Kidney glomerular epithelial cell (primary cell): Measurements from ENCODE around the gene ITGA2B.
A peak's percentile ranks its signal among the peaks of the same experiment; 100 is the strongest.
"Not testable (repeated sequence)": the region's sequence is repeated elsewhere in the genome, so short reads cannot be mapped to it uniquely, and the experiment has no call there.

ENCODE experiments used
- DNase-seq: peaks from one replicate; lab custom pipeline; 2025; lab: John Stamatoyannopoulos, UW

The ITGA2B gene

DNA sequence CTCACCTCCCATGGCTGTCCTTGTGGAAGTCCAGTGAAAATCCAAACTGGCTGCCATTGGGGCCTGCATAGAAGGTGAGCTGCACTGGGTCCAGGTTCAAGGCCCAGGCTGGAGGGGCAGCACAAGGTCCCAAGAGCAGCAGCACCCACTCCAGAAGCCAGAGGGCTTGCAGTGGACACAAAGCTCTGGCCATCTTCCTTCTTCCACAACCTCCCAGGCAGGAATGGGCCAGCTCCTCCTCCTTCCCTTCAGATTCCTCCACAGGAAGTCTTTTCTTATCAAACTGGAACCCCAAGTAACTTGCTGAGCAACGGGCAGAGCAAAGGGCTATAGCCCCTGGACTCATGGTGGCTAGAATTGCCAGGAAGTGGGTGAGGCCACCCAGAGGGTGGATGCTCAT, at the start of gene ITGA2B:
ITGA2B (minus strand) TSS at position 369 of the 400 bp plus-strand sequence; CDS start at position 193, 176 bp downstream.
- no peak for DNase-seq

DNA sequence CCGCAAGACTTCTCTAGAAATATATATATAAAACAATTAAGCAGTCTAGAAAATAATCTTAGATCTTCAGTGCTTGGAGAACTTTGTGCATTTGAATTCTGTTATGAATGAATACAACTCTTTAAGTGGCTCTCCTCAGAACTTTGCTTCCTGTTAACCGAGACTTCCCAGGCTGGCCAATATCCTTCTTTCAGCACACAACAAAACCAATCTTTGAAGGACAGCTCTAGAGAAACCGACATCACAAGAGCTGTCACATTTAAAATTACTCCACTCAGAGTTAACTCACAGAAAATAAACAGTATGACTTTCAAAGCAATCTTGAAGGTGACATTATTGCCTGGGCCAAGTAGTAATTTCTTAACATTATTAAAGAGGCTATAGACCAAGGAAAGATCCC, 49.7 kb upstream of the ITGA2B start:
- DNase-seq = no peak

GRCh38 chr17:44438636-44439035, 49.2 kb upstream of the ITGA2B start:
- no peak for DNase-seq

DNA sequence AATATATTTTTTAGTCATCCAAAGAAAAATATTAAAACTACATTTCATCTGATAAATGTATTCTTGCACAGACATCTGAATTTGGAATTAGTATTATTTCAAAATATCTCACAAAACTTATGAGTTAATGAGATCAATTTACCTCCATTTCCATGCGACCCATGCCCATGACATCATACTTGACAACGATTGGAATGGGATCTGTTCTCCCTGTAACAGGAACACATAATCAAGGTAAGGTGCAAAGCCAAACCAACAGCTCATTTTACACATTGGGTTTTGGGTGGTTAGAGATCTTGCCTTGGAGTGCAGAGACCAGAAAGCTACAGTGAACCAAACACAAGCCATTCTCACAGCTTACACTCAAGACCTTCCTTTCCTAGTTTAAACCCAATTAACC, 46.9 kb upstream of the ITGA2B start:
- DNase-seq = no peak

- DNase-seq = no peak
These were observed 43.1 kb upstream of the ITGA2B start for GRCh38 chr17:44432254-44433157.

- DNase-seq = no peak
These were observed 35.5 kb upstream of the ITGA2B start for GRCh38 chr17:44424828-44425461.

DNA sequence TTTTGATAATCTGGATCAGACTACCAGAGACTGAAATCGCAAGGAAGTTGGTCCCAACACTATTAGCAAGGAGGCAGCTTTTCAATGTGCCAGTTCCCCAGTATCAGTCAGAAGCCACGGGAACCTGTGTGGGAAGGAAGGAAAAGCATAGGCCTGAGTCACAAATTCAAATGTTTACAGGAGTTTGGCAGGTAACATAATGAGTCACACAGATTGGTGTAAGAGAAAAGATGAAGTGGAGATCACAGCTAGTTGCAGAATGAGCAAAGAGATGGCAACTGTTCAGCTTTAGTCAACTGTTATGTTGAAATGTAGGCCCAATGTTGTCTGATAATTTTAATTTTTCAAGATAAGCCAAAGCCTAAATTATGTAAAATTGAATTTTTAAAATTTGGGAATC, 28.1 kb upstream of the ITGA2B start:
- peak; percentile 78 for DNase-seq

GRCh38 chr17:44416558-44417289, 27.3 kb upstream of the ITGA2B start:
- DNase-seq = no peak

- no peak for DNase-seq
These were observed 25.1 kb upstream of the ITGA2B start for GRCh38 chr17:44414394-44415155.

GRCh38 chr17:44409309-44410028, 20.0 kb upstream of the ITGA2B start:
- no peak for DNase-seq

- DNase-seq = no peak
These were observed 19.3 kb upstream of the ITGA2B start for GRCh38 chr17:44408786-44409185.

DNA sequence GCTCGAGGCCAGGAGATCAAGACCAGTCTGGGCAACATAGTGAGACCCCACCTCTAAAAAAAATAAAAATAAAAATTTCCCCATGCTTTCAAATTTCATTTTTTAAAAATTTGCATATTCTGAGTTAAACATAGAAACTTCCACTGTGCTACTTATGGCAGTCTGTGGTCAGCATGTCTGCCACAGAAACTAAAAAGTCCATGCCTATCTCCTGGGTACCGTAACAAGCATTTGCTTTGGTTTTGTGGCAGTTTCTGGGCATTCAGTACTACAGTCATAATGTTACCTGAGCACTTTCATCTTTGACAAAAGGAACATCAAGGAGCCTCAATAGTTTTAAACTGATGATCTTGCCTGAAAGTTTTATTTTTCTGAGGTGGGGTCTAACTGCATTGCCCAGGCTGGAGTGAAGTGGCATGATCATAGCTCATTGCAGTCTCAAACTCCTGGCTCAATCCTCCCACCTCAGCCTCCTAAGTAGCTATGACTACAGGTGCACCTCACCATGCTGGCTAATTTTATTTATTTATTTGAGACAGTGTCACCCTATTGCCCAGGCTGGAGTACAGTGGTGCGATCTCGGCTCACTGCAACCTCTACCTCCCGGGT, 13.2 kb upstream of the ITGA2B start:
- DNase-seq = no peak

- DNase-seq = peak; percentile 17
These were observed 10.9 kb upstream of the ITGA2B start for GRCh38 chr17:44400226-44400847.

DNA sequence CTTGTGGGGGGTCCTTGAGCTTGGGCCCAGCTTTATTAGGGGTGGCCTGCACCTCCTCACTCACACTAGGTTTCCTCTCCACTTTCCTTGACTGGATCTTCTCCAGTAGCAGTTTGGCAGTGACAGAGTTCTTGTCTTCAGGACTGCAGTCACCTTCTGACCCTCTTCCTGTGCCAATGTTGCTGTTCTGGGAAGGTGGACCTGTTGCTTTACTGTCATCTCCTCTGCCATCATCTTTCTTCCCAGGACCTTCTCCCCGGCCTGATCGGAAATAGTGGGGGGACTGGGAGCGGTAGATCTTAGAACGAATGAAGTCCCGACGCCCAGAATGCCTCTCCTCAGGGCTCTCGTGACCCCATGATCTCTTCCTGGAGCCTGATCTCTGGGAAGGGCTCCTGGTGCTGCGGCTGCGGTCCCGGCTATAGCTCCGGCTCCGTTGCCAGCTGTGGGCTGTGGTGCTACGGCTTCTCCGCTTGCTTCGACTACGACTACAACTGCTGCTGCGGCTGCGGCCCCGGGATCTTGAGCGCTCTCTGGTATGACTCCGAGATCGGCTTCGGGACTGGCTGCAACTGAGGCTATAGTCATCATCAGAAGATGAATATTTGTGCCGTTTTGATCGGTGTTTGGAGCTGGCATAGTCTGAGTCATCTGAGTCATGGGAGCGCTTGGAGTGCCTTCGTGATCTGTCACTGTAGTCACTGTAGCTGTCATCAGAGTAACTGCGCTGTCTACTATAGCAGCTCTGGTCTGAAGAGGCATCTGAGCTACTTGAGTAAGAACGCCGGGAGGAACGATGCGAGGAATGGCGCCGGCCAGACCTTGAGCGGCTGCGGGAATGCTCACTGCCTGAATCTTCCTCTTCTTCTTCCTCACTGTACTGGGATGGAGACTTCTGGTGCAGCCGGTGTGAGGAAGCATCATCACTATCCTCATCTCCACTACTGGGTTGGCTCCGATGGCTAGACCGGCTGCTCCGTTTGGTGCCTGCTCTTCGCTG, 9.5 kb upstream of the ITGA2B start:
- no peak for DNase-seq

DNA sequence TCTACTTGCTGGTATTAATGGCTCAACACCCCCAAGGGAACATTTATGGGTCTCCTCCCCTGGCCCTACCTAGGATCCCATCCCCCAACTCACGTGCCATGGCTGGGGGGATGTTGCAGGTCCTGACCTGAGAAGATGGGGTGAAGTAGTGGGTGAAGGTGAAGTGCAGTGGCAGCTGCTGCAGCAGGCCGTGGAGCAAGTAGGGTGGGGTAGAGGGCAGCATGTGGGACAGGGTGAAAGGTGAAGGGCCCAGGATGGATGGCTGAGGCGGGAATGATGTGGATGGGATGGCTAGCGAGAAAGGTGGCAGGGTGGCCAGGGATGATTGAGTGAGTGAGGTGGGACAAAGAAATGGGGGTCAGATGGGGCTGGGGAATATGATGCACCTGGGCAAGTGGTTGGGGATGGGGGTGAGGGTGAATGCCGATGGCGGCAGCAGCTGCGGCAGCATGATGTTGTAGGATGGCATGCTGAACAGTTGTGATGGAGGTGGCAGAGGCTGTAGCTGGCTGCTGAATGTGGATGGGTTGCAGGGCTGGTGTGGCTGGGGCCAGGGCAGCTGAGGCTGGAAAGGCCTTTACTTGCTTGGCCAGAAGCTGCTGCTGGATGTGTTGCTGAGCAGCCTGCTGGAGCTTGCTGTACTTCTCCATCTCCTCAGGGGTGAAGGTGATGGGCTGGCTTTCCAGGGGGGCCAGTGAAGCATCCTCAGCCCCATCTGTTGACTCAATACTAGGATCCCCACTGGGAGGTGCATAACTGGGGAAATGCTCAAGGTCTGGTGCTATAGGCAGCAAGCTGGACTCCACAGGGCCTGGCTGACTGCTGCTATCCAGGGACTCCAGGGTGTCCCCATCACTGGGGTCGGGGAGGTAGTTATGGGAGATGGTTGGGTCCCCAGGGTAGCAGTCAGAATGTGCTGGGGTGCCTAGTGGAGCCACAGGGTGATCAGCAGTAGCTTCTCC, 8.3 kb upstream of the ITGA2B start:
- DNase-seq = no peak

GRCh38 chr17:44396946-44397345, 7.5 kb upstream of the ITGA2B start:
- no peak for DNase-seq

DNA sequence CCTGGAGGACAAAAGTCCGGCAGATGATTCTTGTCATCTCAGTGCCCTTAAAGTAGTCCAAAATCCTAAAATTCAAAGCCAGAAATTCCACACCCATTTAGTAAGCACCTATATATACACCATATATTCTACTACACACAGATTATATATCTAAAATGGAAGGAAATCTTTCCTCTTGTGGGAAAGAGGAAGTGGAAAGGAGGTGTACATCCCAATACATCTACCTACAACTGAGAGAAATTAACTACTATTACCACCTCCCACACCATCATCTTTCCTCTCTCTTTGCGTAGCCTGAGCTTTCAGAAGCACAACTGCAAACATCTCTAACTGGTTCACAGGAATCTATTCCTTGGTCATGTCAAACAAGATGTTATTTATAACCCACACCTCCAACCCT, 5.4 kb upstream of the ITGA2B start:
- no peak for DNase-seq

GRCh38 chr17:44394112-44394511, 4.7 kb upstream of the ITGA2B start:
- DNase-seq = not testable (repeated sequence)
